GM12878 (cell line): Measurements from ENCODE around the gene USP2. TPM values are rescaled to one million over a fixed set of nuclear protein-coding genes. Genes with fewer than 3 reads are reported as not detected.

Source experiments
- ATAC-seq: fragments of 200-7000 bp; cut with Tn5 transposase; 3 replicates; pipeline ENCODE4 v1.9.1; 2020; ENCODE audit warnings: mild to moderate bottlenecking, moderate library complexity
- BruUV-seq: library from RNA; stranded (reverse); fragments of 400-500 nt; replicated peaks from 2 replicates; lab custom pipeline; 2021; lab: Mats Ljungman, UMichigan
- CTCF ChIA-PET: fragments of 300-600 bp; sonication (Branson Sonifier 250); formaldehyde crosslinking; extraction: SDS; loops from one replicate; lab custom pipeline; 2021; ENCODE audit warnings: inconsistent platforms; lab: Yijun Ruan, JAX
- POLR2A ChIA-PET: fragments of 350-600 bp; formaldehyde crosslinking; extraction: SDS; loops from one replicate; lab custom pipeline; 2021; ENCODE audit warnings: inconsistent platforms; lab: Charles Lee
- RAD21 ChIA-PET: fragments of 300-600 bp; sonication (Branson Sonifier 250); formaldehyde crosslinking; loops from one replicate; lab custom pipeline; 2023; ENCODE audit warnings: antibody characterized with exemption; ENCODE audit not compliant: unreplicated experiment; lab: Charles Lee
- SMC1A ChIA-PET: fragments of 300-600 bp; sonication (Branson Sonifier 250); formaldehyde crosslinking; loops from one replicate; lab custom pipeline; 2023; ENCODE audit not compliant: unreplicated experiment, uncharacterized antibody; lab: Charles Lee
- DNase-seq: peaks from one replicate; pipeline ENCODE4 v3.0.0-alpha.2; 2011; ENCODE audit warnings: low read depth, low spot score
- FAIRE-seq: peaks from 3 replicates; lab custom pipeline; 2011; peaks lifted over from hg19 to GRCh38; lab: Jason Lieb, UNC
- H2AFZ ChIP-seq: 2 replicates; pipeline ENCODE4 v1.6.0; 2011; ENCODE audit warnings: low read depth, low read length, control low read depth; ENCODE audit not compliant: control insufficient read depth
- H3K27ac ChIP-seq: 2 replicates; pipeline ENCODE4 v1.5.1; 2011; ENCODE audit warnings: control low read depth; ENCODE audit not compliant: control insufficient read depth, insufficient read depth
- H3K27me3 ChIP-seq, 2 experiments: replicated peaks in 1 of 2; 2 replicates each; pipeline versions ENCODE4 v1.6.0 to v1.6.1; 2011; ENCODE audit warnings: low read length in 1 of 2; ENCODE audit not compliant: control insufficient read depth in 2 of 2, insufficient read depth in 2 of 2
- H3K36me3 ChIP-seq, 2 experiments: 2 replicates each; pipeline ENCODE4 v1.5.1; 2011; ENCODE audit warnings: low read length in 1 of 2; ENCODE audit not compliant: control insufficient read depth in 2 of 2, insufficient read depth in 2 of 2
- H3K4me1 ChIP-seq: 2 replicates; pipeline ENCODE4 v1.6.1; 2011; ENCODE audit warnings: mild to moderate bottlenecking, low read length, moderate library complexity, mixed read lengths; ENCODE audit not compliant: control insufficient read depth, insufficient read depth
- H3K4me2 ChIP-seq: 2 replicates; pipeline ENCODE4 v1.6.0; 2011; ENCODE audit warnings: control low read depth; ENCODE audit not compliant: control insufficient read depth, insufficient read depth
- H3K4me3 ChIP-seq: fragments of 200-600 bp; sonication (generic); 2 replicates; pipeline ENCODE4 v1.5.1; 2016
- H3K79me2 ChIP-seq: 2 replicates; pipeline ENCODE4 v1.6.0; 2011; ENCODE audit warnings: low read length; ENCODE audit not compliant: control insufficient read depth, insufficient read depth
- H3K9ac ChIP-seq: 2 replicates; pipeline ENCODE4 v1.8.0; 2011; ENCODE audit warnings: low read length, control low read depth, mixed read lengths; ENCODE audit not compliant: control insufficient read depth, insufficient read depth
- H3K9me3 ChIP-seq: replicated peaks from 3 replicates; pipeline ENCODE4 v1.5.1; 2011; ENCODE audit warnings: mild to moderate bottlenecking, low read length; ENCODE audit not compliant: control insufficient read depth, insufficient read depth
- H4K20me1 ChIP-seq: 2 replicates; pipeline ENCODE4 v1.6.0; 2011; ENCODE audit not compliant: control insufficient read depth, insufficient read depth
- CHD2 ChIP-seq: IDR thresholded peaks from 2 replicates; pipeline ENCODE4 v1.6.1; 2011; ENCODE audit warnings: low read depth, low read length, improper control_type of control experiment, borderline replicate concordance
- LARP7 ChIP-seq: fragments of 450-650 bp; IDR thresholded peaks from 2 replicates; pipeline ENCODE4 v1.6.1; 2017; ENCODE audit warnings: mild to moderate bottlenecking
- SP1 ChIP-seq: IDR thresholded peaks from one replicate; pipeline ENCODE4 v1.6.1; 2011; ENCODE audit warnings: low read depth, low read length
- WGBS: methylation state at CpG from one replicate; pipeline ENCODE4 v1.1.6; 2016; ENCODE audit warnings: low lambda C conversion rate; ENCODE audit not compliant: insufficient replicate concordance, insufficient coverage; ENCODE audit errors: missing lambda C conversion rate; 5-methylcytosine and 5-hydroxymethylcytosine counted together
- in situ Hi-C: fragments of 300-500 bp; cut with MboI; formaldehyde crosslinking; loops from 9 replicates; pipeline ENCODE4 v1.14.3; 2018; ENCODE audit warnings: mixed read lengths
- intact Hi-C: fragments of 100-400 bp; cut with micrococcal nuclease; formaldehyde crosslinking; loops from one replicate; pipeline ENCODE4 v1.14.2; 2022; ENCODE audit not compliant: unreplicated experiment
- polyA plus RNA-seq, 11 experiments: library from polyadenylated mRNA; depleted of rRNA in 4 of 11; unstranded in 6 of 11; stranded (reverse) in 5 of 11; fragments of >200 nt; fragmentation: Nextera tagmentation in 4 of 11; fragmentation: Illumina TruSeq in 1 of 11; extraction: Ambion mirVana in 4 of 11; extraction: Trizol in 1 of 11; gene quantifications; 1 replicate in 1 of 11; 2 replicates in 10 of 11; pipeline versions ENCODE4 v1.2.1 to v1.2.3, GENCODE V29; 2011 to 2016; ENCODE audit warnings: inconsistent platforms in 2 of 11, missing spikeins in 2 of 11, low read depth in 1 of 11
- total RNA-seq, 4 experiments: library from RNA; depleted of rRNA in 3 of 4; stranded (reverse); fragments of >200 nt in 3 of 4; fragmentation: Illumina TruSeq in 1 of 4; extraction: Trizol in 1 of 4; gene quantifications; 2 replicates each; pipeline versions ENCODE4 v1.2.1 to v1.2.3, GENCODE V29; 2013 to 2021
- TF ChIP-seq, protein P1 (sequence below), 3 experiments: IDR thresholded peaks in 2 of 3; conservative IDR thresholded peaks in 1 of 3; 2 replicates each; pipeline ENCODE4 v1.5.1; 2011; ENCODE audit warnings: low read depth in 3 of 3, low read length in 3 of 3, mild to moderate bottlenecking in 3 of 3, control low read depth in 2 of 3, moderate library complexity in 2 of 3, inconsistent platforms in 1 of 3, mixed read lengths in 1 of 3; ENCODE audit not compliant: control insufficient read depth in 2 of 3, insufficient read depth in 1 of 3; ENCODE audit errors: extremely low read depth in 1 of 3

USP2 gene
- total and polyA plus RNA-seq, 10 of the 15 experiments (the other 5 are each of a cell fraction or from before 2014, with no cell fraction given): 0.03 to 0.13 (median 0.06) TPM; not detected in 4

DNA sequence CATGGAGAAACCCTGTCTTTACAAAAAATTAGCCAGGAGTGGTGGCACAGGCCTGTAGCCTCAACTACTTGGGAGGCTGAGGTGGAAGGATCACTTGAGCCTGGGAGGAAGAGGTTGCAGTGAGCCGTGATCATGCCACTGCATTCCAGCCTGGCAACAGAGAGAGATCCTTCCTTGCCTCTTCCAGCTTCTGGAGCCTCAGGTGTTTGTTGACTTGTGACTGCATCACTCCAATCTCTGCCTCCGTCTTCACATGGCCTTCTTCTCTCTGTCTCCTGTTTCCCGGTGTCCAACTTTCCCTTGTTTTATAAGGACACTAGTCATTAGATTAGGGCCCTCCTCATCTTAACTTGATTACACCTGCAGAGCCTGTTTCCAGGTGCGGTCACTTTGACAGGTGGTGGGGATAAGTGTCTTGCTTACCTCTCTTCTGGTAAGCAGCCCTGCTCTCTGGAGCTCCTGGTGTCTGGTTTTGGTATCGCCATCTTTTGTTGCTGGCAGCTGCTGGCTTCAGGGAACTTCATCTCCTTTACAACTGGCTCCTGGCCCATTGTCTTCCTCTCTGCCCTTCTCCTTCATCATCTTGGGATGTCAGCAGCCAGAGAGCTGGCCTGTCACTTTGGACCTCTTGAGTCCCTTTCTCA, 8.2 kb upstream of the USP2 start:
- CTCF ChIA-PET: interaction anchor here (0.7 to 1.0 kb wide), 4 partner anchors 9 to 85 kb away, joined by 3 to 4 read pairs (median 3); no protein-coding TSS in a partner anchor
- Histone ChIP-seq H3K9ac (no peak overlapping the region), H3K27ac (no peak overlapping the region), H3K4me3 (no peak overlapping the region), H2AFZ (no peak overlapping the region), H3K9me3 (no peaks in the 10 kb centered on the region), H3K4me2 (no peak overlapping the region), H4K20me1 (no peaks in the 10 kb centered on the region; the same call in 1 of the 2 replicates), H3K79me2 (no peaks in the 10 kb centered on the region), H3K27me3 (no peaks in the 10 kb centered on the region), H3K36me3 (no peaks in the 10 kb centered on the region), H3K4me1 (no peaks in the 10 kb centered on the region)
- in situ Hi-C loops: no loop called here
- WGBS: 40% methylated on average over 5 of the region's 5 CpGs
- intact Hi-C loops: no loop called here
- DNase-seq (no peak), ATAC-seq (peak; percentile 78), FAIRE-seq (no peak)
- SMC1A ChIA-PET: interaction anchor here (0.6 to 1.2 kb wide), 2 partner anchors 9 to 18 kb away, joined by 3 read pairs; partner anchors contain the start of gene USP2
- no TSS peak for BruUV-seq
- RAD21 ChIA-PET: interaction anchor here (1.0 kb wide), 1 partner anchor 85 kb away, joined by 4 read pairs; no protein-coding TSS in a partner anchor
- no peak for TF ChIP-seq CHD2
- no peak for TF ChIP-seq LARP7
- TF ChIP-seq, protein P1, sequence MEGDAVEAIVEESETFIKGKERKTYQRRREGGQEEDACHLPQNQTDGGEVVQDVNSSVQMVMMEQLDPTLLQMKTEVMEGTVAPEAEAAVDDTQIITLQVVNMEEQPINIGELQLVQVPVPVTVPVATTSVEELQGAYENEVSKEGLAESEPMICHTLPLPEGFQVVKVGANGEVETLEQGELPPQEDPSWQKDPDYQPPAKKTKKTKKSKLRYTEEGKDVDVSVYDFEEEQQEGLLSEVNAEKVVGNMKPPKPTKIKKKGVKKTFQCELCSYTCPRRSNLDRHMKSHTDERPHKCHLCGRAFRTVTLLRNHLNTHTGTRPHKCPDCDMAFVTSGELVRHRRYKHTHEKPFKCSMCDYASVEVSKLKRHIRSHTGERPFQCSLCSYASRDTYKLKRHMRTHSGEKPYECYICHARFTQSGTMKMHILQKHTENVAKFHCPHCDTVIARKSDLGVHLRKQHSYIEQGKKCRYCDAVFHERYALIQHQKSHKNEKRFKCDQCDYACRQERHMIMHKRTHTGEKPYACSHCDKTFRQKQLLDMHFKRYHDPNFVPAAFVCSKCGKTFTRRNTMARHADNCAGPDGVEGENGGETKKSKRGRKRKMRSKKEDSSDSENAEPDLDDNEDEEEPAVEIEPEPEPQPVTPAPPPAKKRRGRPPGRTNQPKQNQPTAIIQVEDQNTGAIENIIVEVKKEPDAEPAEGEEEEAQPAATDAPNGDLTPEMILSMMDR (IDR thresholded peaks at IDR 0.05 in 2 of 3, conservative IDR thresholded peaks at IDR 0.05 in 1 of 3; ENCODE audit: control insufficient read depth in 2 of 3, extremely low read depth in 1 of 3, insufficient read depth in 1 of 3, low read depth in 3 of 3, low read length in 3 of 3): peak; percentile 34 to 63 (median 43)
- TF ChIP-seq SP1: no peak
- POLR2A ChIA-PET: no interaction called here
